Measurements from ENCODE around the gene EBLN2. TPM values are rescaled to one million over a fixed set of nuclear protein-coding genes. Genes with fewer than 3 reads are reported as not detected.

Gene EBLN2
- total RNA-seq, 4 donors from 2014 or later = 8.5 to 12.7 (median 9.8) TPM

GRCh38 chr3:73046195-73046594 lies 15.3 kb upstream of the EBLN2 start:
- H3K9me3 ChIP-seq = no peaks in the 10 kb centered on the region
- no peaks in the 10 kb centered on the region for H3K27me3 ChIP-seq
- WGBS, 2 donors = 65 to 73% methylated on average over 2 of the region's 2 CpGs
- H3K4me3 ChIP-seq (replicated peaks in 1 of 3) = no peak overlapping the region
- intact Hi-C loops (cut with DNase I) = no loop called here
- H3K36me3 ChIP-seq = peaks cover 3 to 6% of the 10 kb centered on the region in 2 donors
- H3K4me1 ChIP-seq = peaks cover 14 to 18% of the 10 kb centered on the region in 2 donors
- TF ChIP-seq, protein P1, sequence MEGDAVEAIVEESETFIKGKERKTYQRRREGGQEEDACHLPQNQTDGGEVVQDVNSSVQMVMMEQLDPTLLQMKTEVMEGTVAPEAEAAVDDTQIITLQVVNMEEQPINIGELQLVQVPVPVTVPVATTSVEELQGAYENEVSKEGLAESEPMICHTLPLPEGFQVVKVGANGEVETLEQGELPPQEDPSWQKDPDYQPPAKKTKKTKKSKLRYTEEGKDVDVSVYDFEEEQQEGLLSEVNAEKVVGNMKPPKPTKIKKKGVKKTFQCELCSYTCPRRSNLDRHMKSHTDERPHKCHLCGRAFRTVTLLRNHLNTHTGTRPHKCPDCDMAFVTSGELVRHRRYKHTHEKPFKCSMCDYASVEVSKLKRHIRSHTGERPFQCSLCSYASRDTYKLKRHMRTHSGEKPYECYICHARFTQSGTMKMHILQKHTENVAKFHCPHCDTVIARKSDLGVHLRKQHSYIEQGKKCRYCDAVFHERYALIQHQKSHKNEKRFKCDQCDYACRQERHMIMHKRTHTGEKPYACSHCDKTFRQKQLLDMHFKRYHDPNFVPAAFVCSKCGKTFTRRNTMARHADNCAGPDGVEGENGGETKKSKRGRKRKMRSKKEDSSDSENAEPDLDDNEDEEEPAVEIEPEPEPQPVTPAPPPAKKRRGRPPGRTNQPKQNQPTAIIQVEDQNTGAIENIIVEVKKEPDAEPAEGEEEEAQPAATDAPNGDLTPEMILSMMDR (IDR thresholded peaks at IDR 0.05) = no peak
- TF ChIP-seq POLR2A (IDR thresholded peaks at IDR 0.05) = no peak
- no peak for DNase-seq
- no peak overlapping the region for H3K27ac ChIP-seq

GRCh38 chr3:73049319-73049718 lies 12.1 kb upstream of the EBLN2 start:
- intact Hi-C loops (cut with DNase I) = no loop called here
- Histone ChIP-seq H3K27me3 (no peaks in the 10 kb centered on the region), H3K27ac (no peak overlapping the region), H3K9me3 (no peaks in the 10 kb centered on the region), H3K4me3 (replicated peaks in 1 of 3) (no peak overlapping the region), H3K4me1 (peaks cover 5 to 11% of the 10 kb centered on the region in 2 donors), H3K36me3 (peaks cover 3 to 6% of the 10 kb centered on the region in 2 donors)
- TF ChIP-seq POLR2A (IDR thresholded peaks at IDR 0.05) = no peak
- TF ChIP-seq, protein P1 (IDR thresholded peaks at IDR 0.05) = no peak
- WGBS, 2 donors = 95% methylated on average over 10 of the region's 10 CpGs
- DNase-seq = no peak

DNA sequence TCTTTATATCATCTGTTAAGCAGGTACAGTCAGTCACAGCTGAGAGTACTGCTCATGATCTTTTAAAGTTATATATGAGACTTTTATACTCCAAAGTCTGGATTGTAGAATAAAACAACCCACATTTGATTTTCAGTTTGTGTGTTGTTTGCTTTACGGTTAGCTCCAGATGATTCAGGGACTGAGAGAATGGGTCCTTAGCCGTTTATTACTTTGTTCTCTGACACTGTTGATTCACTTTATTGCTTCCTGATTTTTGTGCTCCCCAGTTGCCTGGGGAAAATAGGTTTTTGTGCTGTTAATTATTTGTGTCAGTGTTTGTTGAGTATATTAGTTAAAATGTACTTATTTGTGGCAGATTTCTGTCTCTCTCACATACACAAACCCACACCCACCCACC lies 8.6 kb upstream of the EBLN2 start:
- intact Hi-C loops (cut with DNase I) = no loop called here

GRCh38 chr3:73055583-73055982 lies 5.9 kb upstream of the EBLN2 start:
- Histone ChIP-seq H3K27me3 (no peaks in the 10 kb centered on the region), H3K9me3 (no peaks in the 10 kb centered on the region), H3K4me3 (replicated peaks in 1 of 3) (no peak overlapping the region), H3K4me1 (peaks cover 0 to 12% of the 10 kb centered on the region in 2 donors), H3K27ac (no peak overlapping the region), H3K36me3 (no peaks in the 10 kb centered on the region)
- 70 to 85% methylated on average over 8 of the region's 8 CpGs for WGBS, 2 donors
- DNase-seq = no peak
- TF ChIP-seq, protein P1 (IDR thresholded peaks at IDR 0.05) = no peak
- TF ChIP-seq POLR2A (IDR thresholded peaks at IDR 0.05) = no peak
- intact Hi-C loops (cut with DNase I) = loop anchor here (5.0 kb wide), 1 partner anchor 118 kb away; no protein-coding TSS in a partner anchor

More for the DNA sequence above, 8.6 kb upstream of the EBLN2 start:
- Histone ChIP-seq H3K4me3 (replicated peaks in 1 of 3) (no peak overlapping the region), H3K4me1 (peaks cover 0 to 12% of the 10 kb centered on the region in 2 donors), H3K27me3 (no peaks in the 10 kb centered on the region), H3K9me3 (no peaks in the 10 kb centered on the region), H3K27ac (no peak overlapping the region), H3K36me3 (peaks cover 3 to 6% of the 10 kb centered on the region in 2 donors)
- DNase-seq = no peak
- TF ChIP-seq POLR2A (IDR thresholded peaks at IDR 0.05) = no peak
- TF ChIP-seq, protein P1 (IDR thresholded peaks at IDR 0.05) = no peak
- 61 to 66% methylated on average over 2 of the region's 2 CpGs for WGBS, 2 donors

- Histone ChIP-seq H3K27me3 (no peaks in the 10 kb centered on the region), H3K36me3 (no peaks in the 10 kb centered on the region), H3K9me3 (no peaks in the 10 kb centered on the region), H3K4me1 (peaks cover 0 to 13% of the 10 kb centered on the region in 2 donors), H3K4me3 (replicated peaks in 1 of 3) (no peak overlapping the region), H3K27ac (no peak overlapping the region)
- TF ChIP-seq POLR2A (IDR thresholded peaks at IDR 0.05) = no peak
- TF ChIP-seq, protein P1 (IDR thresholded peaks at IDR 0.05) = peak in 5 of 6 experiments; percentile 36 to 75 (median 60)
- intact Hi-C loops (cut with DNase I) = loop anchor here (2.0 to 5.0 kb wide), 2 partner anchors 13 to 119 kb away; no protein-coding TSS in a partner anchor
- 26 to 27% methylated on average over 5 of the region's 5 CpGs for WGBS, 2 donors
- no peak for DNase-seq
These were observed 5.2 kb upstream of the EBLN2 start for GRCh38 chr3:73056014-73056844.

Measured in thyroid gland (tissue), 4 donors.